Raji (cell line): ENCODE measurements around the gene ST8SIA6.

Experiments used
- POLR2A ChIP-seq: IDR thresholded peaks from 2 replicates; pipeline ENCODE4 v1.6.1; 2011; ENCODE audit warnings: low read depth, low read length, control low read depth; ENCODE audit not compliant: insufficient read depth

The ST8SIA6 gene

GRCh38 chr10:17435953-17436352 is 18.4 kb downstream of the ST8SIA6 start:
- no peak for TF ChIP-seq POLR2A

- TF ChIP-seq POLR2A = no peak
Measured at GRCh38 chr10:17435187-17435586, 19.2 kb downstream of the ST8SIA6 start.

- no peak for TF ChIP-seq POLR2A
Measured at GRCh38 chr10:17432723-17433122, 21.7 kb downstream of the ST8SIA6 start.

- TF ChIP-seq POLR2A = no peak
Measured at GRCh38 chr10:17431871-17432311, 22.5 kb downstream of the ST8SIA6 start.

- no peak for TF ChIP-seq POLR2A
Measured at GRCh38 chr10:17430647-17431355, 23.6 kb downstream of the ST8SIA6 start.

- TF ChIP-seq POLR2A = no peak
Measured at GRCh38 chr10:17429490-17429889, 24.9 kb downstream of the ST8SIA6 start.

GRCh38 chr10:17428351-17429097 is 25.9 kb downstream of the ST8SIA6 start:
- no peak for TF ChIP-seq POLR2A

- no peak for TF ChIP-seq POLR2A
Measured at GRCh38 chr10:17427666-17428350, 26.6 kb downstream of the ST8SIA6 start.

- no peak for TF ChIP-seq POLR2A
Measured at GRCh38 chr10:17427201-17427600, 27.2 kb downstream of the ST8SIA6 start.

GRCh38 chr10:17426263-17426750 is 28.1 kb downstream of the ST8SIA6 start:
- TF ChIP-seq POLR2A = no peak

GRCh38 chr10:17425584-17426262 is 28.7 kb downstream of the ST8SIA6 start:
- no peak for TF ChIP-seq POLR2A

GRCh38 chr10:17423632-17424186 is 30.7 kb downstream of the ST8SIA6 start:
- TF ChIP-seq POLR2A = no peak

GRCh38 chr10:17422931-17423330 is 31.5 kb downstream of the ST8SIA6 start:
- TF ChIP-seq POLR2A = no peak

- no peak for TF ChIP-seq POLR2A
Measured at GRCh38 chr10:17418249-17418648, 36.1 kb downstream of the ST8SIA6 start.
